BLaER1 (cell line): Measurements from ENCODE around the gene MYB.
A peak's percentile ranks its signal among the peaks of the same experiment; 100 is the strongest.
"Not testable (repeated sequence)": the region's sequence is repeated elsewhere in the genome, so short reads cannot be mapped to it uniquely, and the experiment has no call there.

ENCODE experiments used
- H3K27ac ChIP-seq: shearing (Covaris generic); formaldehyde crosslinking; 2 replicates; pipeline ENCODE4 v1.8.1; 2022
- H3K27me3 ChIP-seq: shearing (Covaris generic); formaldehyde crosslinking; 2 replicates; pipeline ENCODE4 v1.8.1; 2022
- H3K36me3 ChIP-seq: shearing (Covaris generic); formaldehyde crosslinking; 2 replicates; pipeline ENCODE4 v1.8.1; 2022
- H3K4me1 ChIP-seq: shearing (Covaris generic); formaldehyde crosslinking; 2 replicates; pipeline ENCODE4 v1.8.1; 2022
- H3K4me2 ChIP-seq: shearing (Covaris generic); formaldehyde crosslinking; 2 replicates; pipeline ENCODE4 v1.8.1; 2022
- H3K4me3 ChIP-seq: shearing (Covaris generic); formaldehyde crosslinking; 2 replicates; pipeline ENCODE4 v1.8.1; 2022
- H3K9ac ChIP-seq: shearing (Covaris generic); formaldehyde crosslinking; 2 replicates; pipeline ENCODE4 v1.8.1; 2022
- H3K9me3 ChIP-seq: shearing (Covaris generic); formaldehyde crosslinking; 2 replicates; pipeline ENCODE4 v1.8.1; 2022
- H4K20me1 ChIP-seq: shearing (Covaris generic); formaldehyde crosslinking; 2 replicates; pipeline ENCODE4 v1.8.1; 2022
- Cebpa-rat ChIP-seq: shearing (Covaris generic); IDR thresholded peaks from 2 replicates; pipeline ENCODE4 v1.8.1; 2022

MYB gene

DNA sequence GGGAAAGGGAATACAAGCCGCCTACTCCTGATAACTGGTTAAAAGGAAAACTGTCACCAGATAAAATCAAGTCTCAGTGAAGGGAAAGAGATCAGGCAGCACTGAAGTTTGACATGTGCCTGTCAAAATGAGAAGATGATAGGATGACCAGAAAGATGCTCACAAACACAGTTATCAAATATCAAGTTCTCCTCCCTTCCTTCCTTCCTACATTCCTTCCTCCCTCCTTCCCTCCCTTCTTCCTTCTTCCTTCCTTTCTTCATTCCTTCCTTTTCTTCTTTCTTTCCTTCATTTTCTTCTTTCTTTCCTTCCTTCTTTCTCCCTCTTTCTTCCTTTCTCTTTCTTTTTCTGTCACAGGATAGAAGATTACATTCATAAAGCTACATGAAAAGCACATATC lies 55.2 kb downstream of the MYB start:
- H3K27ac ChIP-seq: no peak overlapping the region
- H3K4me2 ChIP-seq: peak overlapping the region; percentile 11; the same call in 1 of the 2 replicates
- H3K4me1 ChIP-seq: peaks cover 18% of the 10 kb centered on the region
- no peak overlapping the region for H3K9ac ChIP-seq
- no peak overlapping the region for H3K4me3 ChIP-seq
- H3K27me3 ChIP-seq: no peaks in the 10 kb centered on the region
- TF ChIP-seq Cebpa-rat: no peak
- no peaks in the 10 kb centered on the region for H3K36me3 ChIP-seq
- no peaks in the 10 kb centered on the region for H3K9me3 ChIP-seq
- H4K20me1 ChIP-seq: no peaks in the 10 kb centered on the region

DNA sequence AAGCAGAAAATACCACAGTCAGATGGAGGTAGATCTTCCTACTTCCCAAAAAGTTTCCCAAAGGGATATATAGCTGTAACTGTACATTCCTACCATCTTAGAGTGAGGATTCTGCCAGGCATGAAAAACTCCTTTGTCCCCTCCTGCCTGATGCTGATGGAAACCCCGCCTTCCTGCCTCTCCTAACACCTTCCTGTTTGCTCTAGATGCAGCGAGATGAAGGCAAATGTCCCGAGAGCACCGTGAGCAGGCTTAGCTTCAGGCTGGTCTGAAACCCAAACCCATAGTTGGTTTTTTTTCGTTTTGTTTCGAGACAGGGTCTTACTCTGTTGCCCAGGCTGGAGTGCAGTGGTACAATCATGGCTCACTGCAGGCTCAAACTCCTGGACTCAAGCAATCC lies 55.6 kb downstream of the MYB start:
- Histone ChIP-seq H4K20me1 (no peaks in the 10 kb centered on the region), H3K4me3 (no peak overlapping the region), H3K9me3 (no peaks in the 10 kb centered on the region), H3K36me3 (no peaks in the 10 kb centered on the region), H3K9ac (no peak overlapping the region), H3K4me1 (peaks cover 18% of the 10 kb centered on the region), H3K4me2 (peak overlapping the region; percentile 11; the same call in 1 of the 2 replicates), H3K27ac (no peak overlapping the region), H3K27me3 (no peaks in the 10 kb centered on the region)
- TF ChIP-seq Cebpa-rat: no peak

GRCh38 chr6:135240711-135241110 lies 59.6 kb downstream of the MYB start:
- Histone ChIP-seq H3K36me3 (no peaks in the 10 kb centered on the region), H4K20me1 (no peaks in the 10 kb centered on the region), H3K9ac (no peak overlapping the region), H3K27me3 (no peaks in the 10 kb centered on the region), H3K27ac (no peak overlapping the region), H3K4me1 (0 out of 2 replicates have a peak, but pooled peaks cover 9% of the 10 kb centered on the region), H3K4me2 (no peak overlapping the region), H3K9me3 (no peaks in the 10 kb centered on the region), H3K4me3 (no peak overlapping the region)
- no peak for TF ChIP-seq Cebpa-rat

GRCh38 chr6:135243871-135244796 lies 63.0 kb downstream of the MYB start:
- no peaks in the 10 kb centered on the region for H3K4me1 ChIP-seq
- no peak overlapping the region for H3K4me3 ChIP-seq
- no peaks in the 10 kb centered on the region for H3K27me3 ChIP-seq
- no peak overlapping the region for H3K4me2 ChIP-seq
- no peak for TF ChIP-seq Cebpa-rat
- no peaks in the 10 kb centered on the region for H3K36me3 ChIP-seq
- H4K20me1 ChIP-seq: no peaks in the 10 kb centered on the region
- no peak overlapping the region for H3K9ac ChIP-seq
- no peaks in the 10 kb centered on the region for H3K9me3 ChIP-seq
- no peak overlapping the region for H3K27ac ChIP-seq

GRCh38 chr6:135244805-135245204 lies 63.7 kb downstream of the MYB start:
- H3K27ac ChIP-seq: no peak overlapping the region
- no peaks in the 10 kb centered on the region for H3K9me3 ChIP-seq
- no peak overlapping the region for H3K4me2 ChIP-seq
- no peaks in the 10 kb centered on the region for H3K36me3 ChIP-seq
- 0 out of 2 replicates have a peak, but pooled peaks cover 4% of the 10 kb centered on the region for H3K4me1 ChIP-seq
- no peak overlapping the region for H3K4me3 ChIP-seq
- no peak overlapping the region for H3K9ac ChIP-seq
- TF ChIP-seq Cebpa-rat: no peak
- no peaks in the 10 kb centered on the region for H4K20me1 ChIP-seq
- no peaks in the 10 kb centered on the region for H3K27me3 ChIP-seq

- H3K4me3 ChIP-seq, H3K27me3 ChIP-seq, H3K9me3 ChIP-seq, H3K4me2 ChIP-seq, H3K27ac ChIP-seq, H3K36me3 ChIP-seq, H4K20me1 ChIP-seq, H3K4me1 ChIP-seq, H3K9ac ChIP-seq: not testable (repeated sequence)
- TF ChIP-seq Cebpa-rat: peak; percentile 43; the same call in 1 of the 2 replicates
Measured at GRCh38 chr6:135246412-135247012, 65.4 kb downstream of the MYB start.

- H3K9me3 ChIP-seq: no peaks in the 10 kb centered on the region
- no peaks in the 10 kb centered on the region for H3K27me3 ChIP-seq
- no peaks in the 10 kb centered on the region for H4K20me1 ChIP-seq
- no peak overlapping the region for H3K4me2 ChIP-seq
- no peak overlapping the region for H3K27ac ChIP-seq
- H3K36me3 ChIP-seq: no peaks in the 10 kb centered on the region
- 0 out of 2 replicates have a peak, but pooled peaks cover 4% of the 10 kb centered on the region for H3K4me1 ChIP-seq
- H3K4me3 ChIP-seq: no peak overlapping the region
- no peak for TF ChIP-seq Cebpa-rat
- H3K9ac ChIP-seq: no peak overlapping the region
Measured at GRCh38 chr6:135250234-135250633, 69.1 kb downstream of the MYB start.

DNA sequence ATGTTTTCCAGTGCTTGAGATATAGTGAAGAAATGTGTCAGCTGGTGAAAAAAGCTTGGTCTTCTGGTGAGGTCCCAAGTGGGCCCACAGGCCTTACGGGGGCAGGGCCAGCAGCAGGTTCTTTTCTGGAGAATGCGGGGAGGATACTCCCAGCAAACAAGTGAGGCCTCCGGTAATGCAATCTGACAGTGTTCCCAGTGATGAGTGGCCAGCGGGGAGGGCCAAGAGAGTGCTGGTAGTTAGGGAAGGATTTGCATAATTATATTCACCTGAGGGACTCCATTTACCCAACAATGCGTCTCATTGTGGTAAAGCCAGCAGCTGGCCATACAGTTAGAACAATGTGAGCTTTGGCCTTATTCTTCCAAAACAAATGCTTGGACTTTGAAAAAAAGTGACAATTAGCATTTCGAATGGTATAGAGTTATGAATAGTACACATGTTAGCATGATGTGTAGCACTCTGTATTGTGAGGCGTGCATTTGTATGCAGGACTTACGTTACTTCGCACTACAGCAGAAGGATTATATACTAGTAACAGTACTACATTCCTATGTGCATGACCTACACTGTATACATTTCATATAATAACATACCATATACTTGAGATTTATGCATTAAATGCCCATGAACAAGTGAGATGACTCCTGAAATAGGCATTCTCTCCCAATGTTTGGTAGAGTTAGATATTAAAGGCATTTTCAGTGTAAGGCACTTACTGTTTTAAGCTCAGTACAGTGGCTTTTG lies 69.8 kb downstream of the MYB start:
- H3K4me3 ChIP-seq: no peak overlapping the region
- H3K4me2 ChIP-seq: no peak overlapping the region
- no peak overlapping the region for H3K9ac ChIP-seq
- 0 out of 2 replicates have a peak, but pooled peaks cover 4% of the 10 kb centered on the region for H3K4me1 ChIP-seq
- no peak overlapping the region for H3K27ac ChIP-seq
- no peaks in the 10 kb centered on the region for H3K36me3 ChIP-seq
- H3K9me3 ChIP-seq: no peaks in the 10 kb centered on the region
- no peaks in the 10 kb centered on the region for H4K20me1 ChIP-seq
- TF ChIP-seq Cebpa-rat: no peak
- no peaks in the 10 kb centered on the region for H3K27me3 ChIP-seq

DNA sequence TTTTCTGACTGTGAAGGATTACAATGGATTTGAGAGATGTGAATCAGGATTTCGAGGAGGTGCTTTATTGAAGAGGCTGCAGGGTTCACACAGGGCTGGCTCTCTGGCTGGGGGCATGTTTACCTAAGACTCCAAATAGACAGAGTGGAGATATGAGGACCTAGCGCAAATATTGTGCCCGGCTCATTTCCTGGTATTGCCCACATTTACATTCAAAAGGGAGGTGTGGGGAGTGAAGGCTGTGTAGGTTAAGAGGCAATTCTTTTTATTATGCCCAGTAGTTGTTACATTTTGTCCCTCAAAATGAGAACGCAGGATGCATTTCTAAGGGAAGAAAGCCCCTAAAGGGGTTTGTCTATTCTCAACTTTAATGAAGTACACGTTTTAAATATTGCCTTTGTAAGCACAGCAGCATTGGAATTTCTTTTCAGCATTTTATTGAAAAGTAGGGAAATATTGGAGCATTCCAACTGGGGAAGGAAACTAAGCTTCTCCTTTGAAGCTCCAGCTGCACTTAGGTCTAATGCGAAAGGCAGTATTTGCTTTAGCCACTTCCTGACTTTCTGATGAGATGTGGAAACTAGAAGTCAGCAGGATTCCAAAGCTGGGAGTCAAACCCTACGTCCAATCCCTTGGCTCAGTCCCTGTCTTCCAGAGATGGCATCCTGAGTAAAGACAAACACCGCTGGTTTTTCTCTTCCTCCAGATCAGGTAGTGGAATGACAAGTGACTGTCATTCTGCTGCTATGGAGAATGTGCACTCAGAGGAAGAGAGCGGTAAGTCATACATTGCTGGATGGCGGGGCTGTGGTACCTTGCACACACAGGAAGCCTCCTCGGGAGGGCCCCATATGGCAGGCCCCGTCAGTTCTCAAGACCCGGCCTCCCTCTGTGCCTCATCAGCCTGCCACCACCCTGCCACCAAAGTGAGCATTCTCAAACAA lies 70.7 kb downstream of the MYB start:
- no peak overlapping the region for H3K4me3 ChIP-seq
- H3K27ac ChIP-seq: no peak overlapping the region
- H4K20me1 ChIP-seq: no peaks in the 10 kb centered on the region
- no peak for TF ChIP-seq Cebpa-rat
- no peak overlapping the region for H3K4me2 ChIP-seq
- no peaks in the 10 kb centered on the region for H3K27me3 ChIP-seq
- H3K9ac ChIP-seq: no peak overlapping the region
- no peaks in the 10 kb centered on the region for H3K9me3 ChIP-seq
- H3K4me1 ChIP-seq: 0 out of 2 replicates have a peak, but pooled peaks cover 4% of the 10 kb centered on the region
- H3K36me3 ChIP-seq: no peaks in the 10 kb centered on the region
